Activated T-cell treated with anti-CD3 and anti-CD28 coated beads, Interleukin-2, amount 50 U/mL, for 1 hour (primary cell): ENCODE measurements around the gene PRKCA.

Experiments used
- DNase-seq: peaks from one replicate; pipeline ENCODE4 v3.0.0-alpha.2; 2020

PRKCA gene

DNA sequence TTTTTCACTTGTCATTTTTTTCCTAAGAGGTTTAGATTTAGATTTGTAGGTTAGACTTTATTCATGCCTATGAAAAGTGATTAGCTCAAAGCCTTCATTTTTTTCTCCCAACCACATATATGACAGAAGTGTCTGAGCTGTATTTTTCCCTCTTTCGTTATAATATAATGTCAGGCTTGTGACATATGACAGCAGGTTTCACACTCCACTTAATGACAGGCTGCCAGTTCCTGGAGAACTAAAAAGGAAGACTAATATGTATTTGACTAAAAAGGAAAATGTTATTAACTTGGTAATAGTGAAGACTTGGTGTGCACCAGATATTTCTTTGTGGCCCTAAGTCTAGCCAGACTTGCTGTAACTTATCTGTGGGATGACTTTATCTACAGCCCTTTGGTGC lies 331.8 kb downstream of the PRKCA start:
- no peak for DNase-seq

DNA sequence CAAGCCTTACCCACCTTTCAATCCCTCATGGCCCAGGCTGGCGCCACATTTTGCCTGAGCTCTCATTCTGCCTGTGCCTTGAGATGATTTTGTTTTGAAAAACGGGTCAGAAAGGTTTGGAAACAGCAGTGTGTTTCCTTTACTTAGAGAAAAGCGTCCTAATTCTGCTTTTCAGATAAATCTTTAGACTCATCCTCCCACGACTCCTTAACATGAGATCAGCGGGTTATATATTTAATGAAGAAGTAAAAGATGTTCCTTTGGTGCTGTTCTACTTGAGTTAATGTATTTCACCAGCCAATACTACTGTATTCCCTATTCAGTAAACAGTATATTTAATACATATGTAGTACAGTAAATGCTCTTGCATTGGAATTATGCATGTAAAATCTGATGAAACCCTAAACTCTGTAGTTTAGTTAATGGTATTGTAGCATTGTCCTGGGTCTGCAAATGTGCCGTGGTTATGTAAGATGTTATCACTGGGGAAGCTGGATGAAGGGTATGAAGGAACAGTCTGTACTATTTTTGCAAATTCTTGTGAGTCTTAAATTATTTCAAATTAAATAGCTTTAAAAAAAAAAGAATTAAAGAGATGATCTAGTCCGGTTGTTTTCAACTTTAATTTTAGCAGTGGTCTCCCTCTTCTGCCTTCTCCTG lies 333.1 kb downstream of the PRKCA start:
- DNase-seq = no peak

DNA sequence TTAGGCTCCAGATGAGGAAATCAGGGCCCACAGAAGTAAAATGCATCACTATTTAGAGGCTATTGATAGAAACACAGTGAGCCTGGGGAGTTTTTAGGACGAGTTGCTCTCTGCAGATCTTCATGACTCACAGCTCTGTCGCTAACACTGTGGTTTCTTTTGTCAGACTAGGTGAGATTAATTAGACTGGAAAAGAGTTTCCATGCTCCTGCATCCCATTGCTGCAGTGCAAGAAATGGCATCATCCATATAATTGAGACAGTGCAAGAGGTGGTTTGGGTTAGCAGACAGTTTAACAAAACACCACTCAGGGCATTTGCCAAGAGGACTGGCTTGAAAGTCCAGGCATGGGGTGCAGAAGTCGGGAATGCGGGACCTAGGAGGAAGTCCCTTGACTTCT lies 333.7 kb downstream of the PRKCA start:
- DNase-seq = no peak

DNA sequence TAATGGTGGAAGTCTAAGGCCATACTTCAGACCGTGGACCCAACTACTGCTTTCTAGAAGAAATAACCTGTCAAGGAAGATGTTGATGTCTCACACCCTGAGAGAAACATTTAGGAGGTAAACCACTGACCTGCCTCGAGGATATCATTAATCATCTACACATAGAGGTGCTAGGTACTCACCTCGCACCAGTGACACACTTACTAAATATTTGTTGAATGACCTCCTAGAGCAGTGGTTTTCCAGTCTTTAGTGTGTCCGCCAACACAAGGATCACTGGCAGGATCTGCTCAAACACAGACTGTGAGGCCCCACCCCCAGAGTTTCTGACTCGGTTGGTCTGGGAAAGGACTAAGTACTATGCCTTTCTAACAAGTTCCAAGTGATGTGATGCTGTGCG lies 335.1 kb downstream of the PRKCA start:
- no peak for DNase-seq

DNA sequence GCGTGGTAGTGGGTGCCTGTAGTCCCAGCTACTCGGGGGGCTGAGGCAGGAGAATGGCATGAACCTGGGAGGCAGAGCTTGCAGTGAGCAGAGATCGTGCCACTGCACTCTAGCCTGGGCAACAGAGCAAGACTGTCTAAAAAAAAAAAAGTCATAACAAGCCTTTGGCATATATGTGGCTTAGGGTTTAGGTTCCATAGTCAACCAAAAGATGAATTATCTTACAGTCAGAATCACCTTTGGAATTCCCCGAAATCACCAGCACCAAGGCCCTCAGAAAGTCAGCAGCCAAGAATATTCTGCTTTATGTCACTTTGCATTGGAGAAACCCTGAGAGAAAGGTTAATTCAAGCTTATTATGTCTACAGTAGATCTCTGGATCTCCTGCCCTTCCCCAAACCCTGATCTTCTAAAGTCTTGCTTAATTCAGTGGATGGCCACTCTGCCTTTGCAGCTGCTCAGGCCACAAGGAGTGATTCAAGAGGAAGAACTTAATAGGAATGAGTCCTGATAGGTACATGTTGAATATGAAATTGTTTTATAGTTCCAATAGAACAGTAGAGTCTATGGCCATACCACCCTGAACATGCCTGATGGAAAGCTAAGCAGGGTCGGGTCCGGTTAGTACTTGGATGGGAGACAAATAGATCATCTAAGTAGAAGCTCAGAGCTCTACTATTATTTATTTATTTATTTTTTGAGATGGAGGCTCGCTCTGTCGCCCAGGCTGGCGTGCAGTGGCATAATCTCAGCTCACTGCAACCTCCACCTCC lies 336.5 kb downstream of the PRKCA start:
- DNase-seq = no peak

DNA sequence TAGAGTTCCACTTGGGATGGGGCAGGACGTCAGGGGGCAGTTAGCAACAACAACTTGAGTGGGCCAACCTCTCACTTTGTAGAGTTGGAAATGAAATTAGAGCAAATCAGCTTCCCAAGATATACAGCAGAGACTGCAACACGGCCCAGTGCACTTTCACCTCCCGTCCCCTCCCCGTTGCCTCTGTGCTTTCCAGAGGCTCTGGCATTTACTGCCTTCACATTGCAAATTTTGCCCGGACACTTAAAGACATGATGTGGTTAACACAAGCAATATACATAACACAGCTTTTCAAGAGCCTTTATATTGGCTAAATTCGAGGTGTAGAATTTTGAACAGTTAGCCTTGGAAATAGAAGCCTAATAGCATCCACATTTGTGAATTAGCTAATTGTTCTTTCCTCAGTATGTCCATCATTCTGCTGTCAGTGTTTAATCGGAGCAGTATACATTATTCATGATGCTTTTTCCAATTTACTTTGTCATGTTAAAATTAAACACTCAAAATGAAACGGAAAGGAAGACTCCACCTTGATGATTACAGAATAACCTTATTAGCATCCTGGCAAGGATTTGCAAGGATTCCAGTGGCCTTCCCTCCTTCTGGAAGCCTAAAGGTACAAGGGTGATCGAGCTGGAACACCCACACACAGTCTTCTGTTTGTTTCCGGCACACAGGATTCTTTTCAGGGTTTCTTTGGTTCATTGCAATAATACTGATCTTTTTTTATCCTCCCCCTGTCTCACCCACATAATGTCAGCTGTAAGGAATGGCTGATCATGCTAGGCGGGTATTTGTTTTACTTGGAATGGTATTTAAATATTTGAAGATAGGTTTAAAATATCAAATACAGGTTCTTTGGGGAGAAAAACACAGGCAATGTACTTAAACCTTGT lies 341.6 kb downstream of the PRKCA start:
- no peak for DNase-seq

DNA sequence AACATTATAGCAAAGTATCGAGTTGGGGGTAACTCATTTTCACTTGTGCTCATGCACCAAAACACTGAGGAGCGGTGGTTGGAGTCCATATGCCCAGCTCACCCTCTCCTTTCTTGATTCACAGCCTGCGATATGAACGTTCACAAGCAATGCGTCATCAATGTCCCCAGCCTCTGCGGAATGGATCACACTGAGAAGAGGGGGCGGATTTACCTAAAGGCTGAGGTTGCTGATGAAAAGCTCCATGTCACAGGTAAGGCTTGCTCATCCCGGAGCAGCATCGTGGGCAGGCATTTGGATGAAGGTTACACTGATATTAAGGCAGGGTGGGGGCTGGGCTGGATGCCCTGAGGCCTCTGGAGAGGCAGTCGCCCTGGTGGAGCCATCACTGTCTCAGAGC lies 342.8 kb downstream of the PRKCA start:
- no peak for DNase-seq

DNA sequence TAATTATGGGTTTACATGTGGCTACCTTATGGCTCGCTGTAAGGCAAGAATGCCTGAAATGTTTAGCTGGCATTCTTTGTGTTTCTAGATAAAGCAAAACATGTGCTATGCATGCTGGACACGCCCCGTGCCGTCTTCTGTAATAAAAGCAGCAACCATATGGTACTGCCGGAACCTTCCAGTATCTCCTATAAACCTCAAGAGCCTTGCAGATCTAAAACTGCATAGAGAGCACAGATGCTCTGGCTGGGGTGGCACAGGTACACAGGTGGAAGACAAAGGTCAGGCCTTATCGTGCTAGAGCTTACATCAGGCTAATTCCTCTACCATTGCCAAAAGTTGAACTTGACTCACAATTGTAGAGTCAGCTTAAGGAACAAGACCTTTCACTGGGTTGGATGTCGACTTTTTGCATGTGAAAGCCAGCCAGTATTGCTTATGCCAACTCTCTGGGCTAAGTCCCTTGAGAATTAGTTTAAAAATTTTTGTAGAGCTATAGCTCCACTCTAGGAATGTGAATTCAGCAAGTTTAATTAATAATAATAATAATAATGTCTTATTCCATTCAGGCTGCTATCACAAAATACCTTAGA lies 345.1 kb downstream of the PRKCA start:
- DNase-seq = no peak

DNA sequence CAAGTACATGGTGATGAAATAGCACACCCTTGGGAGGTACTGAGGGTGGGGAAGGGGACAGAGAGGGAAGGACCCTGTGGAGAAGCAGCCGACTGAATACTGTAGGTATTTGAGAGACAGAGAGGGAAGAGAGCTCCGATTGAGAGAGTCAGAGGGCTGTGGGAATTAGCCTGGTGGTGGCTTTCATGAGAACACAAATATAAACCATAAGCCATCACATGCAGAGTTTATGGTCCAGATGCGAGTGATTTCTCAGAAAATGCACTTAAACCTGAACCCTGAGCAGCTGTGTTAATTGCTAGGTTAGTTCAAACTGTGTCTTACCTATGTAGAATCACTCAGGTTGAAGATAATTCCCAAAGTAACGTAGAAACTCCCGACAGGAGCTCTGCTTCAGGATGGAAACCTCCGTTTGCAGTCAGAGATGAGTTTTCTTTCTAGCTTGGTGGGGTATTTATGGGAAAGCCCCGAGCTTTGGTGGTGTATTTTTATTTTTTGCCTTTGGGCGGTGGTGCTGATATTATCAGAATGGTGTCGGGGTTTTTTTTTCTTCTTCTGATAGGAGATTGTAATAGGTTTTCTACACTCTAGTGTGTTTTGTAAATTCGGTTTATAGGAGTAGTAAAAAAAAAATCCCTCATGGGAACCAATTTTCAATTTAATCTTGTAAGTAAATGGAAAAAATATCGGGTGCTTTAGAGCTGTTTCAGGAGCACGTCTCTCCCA lies 347.6 kb downstream of the PRKCA start:
- no peak for DNase-seq

DNA sequence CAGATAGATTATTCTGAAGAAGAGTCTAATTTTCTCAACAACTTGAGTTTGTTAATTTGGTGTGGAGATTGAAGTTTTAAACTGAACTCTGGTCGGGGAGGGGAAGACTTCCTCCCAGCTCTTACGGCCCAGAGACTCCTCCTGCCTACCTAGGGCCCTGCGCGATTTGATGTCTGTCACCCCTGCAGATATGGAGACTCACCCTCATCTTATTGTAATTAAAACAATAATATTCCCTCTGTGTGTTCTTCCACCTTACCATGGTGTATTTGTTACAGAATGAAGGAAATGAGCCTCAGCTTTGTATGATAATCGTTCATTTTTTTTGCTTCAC lies 348.1 kb downstream of the PRKCA start:
- DNase-seq = no peak

DNA sequence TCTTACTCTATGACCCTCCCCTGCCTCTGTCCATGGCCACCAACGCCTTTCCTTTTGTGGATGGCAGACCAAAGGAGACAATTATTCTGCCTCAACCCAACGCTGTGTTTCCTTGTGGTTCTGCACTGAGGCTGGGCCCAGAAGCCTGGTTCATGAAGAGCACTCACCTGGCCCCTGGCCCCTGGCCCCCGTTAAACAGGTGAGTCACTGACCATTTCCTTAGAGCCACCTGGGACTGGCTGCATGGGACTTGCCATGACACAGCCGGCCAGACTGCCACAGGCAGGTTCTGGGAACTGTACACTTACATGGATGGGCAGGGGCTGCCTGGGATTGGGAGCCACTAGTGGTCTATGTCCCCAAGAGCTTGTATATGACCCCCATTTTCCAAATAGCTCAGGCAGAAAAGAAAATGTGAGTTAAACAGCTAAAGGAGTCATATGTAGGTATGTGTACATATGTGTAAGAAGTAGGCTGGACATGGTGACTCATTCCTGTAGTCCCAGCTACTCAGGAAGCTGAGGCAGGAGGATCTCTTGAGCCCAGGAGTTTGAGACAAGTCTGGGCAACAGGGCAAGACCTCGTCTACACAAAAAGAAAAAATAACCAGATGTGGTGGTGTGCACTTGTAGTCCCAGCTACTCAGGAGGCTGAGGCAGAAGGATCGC lies 350.6 kb downstream of the PRKCA start:
- DNase-seq = no peak

DNA sequence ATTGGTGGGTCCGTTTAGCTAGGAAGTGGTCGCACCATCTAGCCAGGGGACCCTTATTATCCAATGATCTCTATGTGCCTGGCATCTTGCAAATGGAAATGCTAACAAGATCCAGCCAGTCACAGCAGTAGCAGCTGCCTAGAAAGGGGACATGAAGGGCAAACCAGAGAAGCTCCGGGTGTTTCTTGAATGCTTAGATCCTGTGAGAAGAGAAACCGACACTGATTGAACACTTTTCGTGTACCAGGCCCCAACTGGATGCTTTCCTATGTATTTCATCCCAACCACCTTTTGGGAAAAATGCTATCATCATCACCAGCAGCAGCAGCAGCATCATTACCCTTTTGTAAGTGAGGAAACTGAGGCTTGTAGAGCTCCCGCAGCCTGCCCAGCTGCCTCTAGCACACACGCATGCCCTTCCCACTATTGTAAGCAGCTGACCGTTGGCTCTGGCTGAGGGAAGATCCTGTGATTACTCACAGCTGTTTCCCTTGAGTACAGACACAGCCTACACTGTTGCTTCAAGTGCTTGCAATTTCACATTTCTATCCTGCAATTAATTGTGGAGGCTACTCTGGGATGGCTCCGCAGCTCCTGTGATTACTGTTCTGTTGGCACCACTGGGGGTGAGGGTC lies 351.8 kb downstream of the PRKCA start:
- DNase-seq = no peak

DNA sequence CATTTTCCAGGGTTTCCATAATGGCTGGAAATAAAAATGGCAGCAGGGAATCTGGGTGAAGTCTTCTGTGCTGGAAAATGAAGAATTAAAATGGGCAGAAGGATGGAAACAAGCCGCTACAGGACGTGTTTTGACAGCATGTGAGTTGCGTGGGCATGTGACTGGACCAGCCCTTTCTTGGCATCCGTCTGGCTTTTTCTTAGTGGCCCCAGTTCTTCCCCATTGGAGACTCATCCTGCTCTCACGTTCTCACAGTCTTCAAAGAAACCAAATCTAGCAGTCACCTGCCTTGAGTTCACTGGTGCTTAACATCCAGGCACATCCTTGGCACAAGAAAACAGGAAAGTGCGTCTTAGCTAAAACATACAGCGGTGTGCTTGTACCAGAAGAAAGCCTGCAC lies 352.4 kb downstream of the PRKCA start:
- DNase-seq = no peak

DNA sequence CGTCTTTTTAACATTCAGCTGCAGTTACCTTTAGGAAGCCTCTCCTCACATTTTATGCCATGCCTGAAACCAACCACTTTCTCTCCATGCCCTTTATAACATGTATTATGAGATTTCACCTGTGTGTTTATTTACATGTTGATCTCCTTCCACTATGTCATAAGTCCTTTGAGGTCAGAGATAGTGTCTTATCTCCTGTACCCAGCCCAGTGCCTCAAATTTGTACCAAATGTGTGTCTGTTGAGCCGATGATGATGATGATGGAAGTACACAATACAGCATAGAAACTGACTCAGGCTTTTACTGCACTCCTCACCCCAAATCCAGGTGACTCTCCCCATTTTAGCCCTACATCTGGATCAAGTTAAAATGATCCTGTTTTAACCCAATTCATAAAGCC lies 353.0 kb downstream of the PRKCA start:
- no peak for DNase-seq

DNA sequence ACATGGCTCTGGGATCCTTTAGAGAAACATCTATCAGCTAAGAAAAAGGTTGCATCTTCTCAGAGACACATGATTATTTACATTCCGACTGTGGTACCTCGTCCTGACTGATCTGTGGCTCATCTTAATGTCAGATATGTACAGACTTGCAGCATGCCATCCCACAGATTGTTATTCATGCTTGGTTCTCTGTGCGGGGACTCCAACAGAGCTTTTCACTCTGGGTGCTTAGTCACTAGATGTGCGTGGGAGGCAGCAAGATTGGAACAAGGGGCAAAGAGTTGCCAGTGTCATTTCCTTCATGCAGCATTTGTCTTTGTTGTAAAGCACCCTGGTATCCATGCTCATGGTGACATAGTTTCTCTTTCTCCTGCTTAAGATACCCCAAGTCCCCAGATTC lies 353.4 kb downstream of the PRKCA start:
- no peak for DNase-seq

DNA sequence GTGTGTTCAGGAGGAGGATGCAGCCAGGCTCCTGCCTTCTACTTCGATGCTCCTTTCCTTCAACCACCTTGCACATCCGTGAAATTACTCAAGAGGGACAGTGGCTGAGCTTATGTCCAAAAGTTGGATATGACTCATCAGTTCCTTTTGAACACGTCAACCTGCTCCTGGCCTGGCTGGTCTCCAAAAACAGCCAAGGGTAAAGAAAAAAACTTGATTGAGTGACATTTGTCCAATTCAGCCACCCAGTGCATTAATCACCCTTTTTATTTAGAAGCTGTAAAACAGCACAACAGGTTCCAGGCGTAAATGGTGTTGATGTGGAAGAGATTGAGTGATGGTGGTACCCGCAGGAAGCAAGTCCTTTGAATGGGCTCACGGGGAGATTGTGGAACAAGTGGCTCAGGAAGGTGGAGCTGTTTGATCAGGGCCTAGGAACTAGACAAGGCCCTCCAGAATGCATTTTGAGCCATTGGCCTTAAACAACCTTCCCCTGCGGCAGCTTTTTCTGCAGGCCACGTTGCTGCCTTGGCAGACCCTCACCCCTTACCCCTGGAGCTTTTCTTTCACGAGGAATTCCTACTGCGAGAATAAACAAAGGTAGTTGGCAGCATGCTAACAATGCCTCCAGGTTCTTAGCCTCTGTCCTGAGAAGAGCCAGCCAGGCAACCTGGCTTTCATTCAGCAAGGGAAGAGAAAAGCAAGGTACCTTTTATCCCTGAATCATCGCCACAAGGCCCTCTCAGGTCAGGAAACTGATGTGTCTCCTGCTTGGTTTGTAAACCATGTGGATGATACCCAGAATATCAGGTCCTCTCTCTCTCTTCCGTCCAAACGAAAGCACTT lies 359.2 kb downstream of the PRKCA start:
- DNase-seq = no peak

DNA sequence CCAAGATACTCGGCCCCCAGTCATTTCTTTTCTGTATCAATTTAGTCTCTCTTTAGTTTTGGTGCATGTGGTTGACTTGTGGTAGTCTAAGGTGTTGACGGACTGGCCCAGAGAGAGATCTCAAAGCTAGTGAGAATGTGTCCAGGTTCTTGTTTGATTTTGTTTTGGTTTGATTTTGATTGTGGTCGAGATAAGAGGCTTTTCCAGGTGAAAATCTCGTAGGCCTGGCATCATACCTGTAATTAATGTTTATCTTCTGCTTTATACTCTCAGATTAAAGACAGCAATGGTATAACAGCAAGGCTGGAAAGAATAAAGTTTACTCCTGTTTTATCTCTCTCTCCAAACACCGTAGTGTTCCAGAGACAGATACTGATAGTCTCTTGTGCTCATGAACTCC lies 360.1 kb downstream of the PRKCA start:
- no peak for DNase-seq

DNA sequence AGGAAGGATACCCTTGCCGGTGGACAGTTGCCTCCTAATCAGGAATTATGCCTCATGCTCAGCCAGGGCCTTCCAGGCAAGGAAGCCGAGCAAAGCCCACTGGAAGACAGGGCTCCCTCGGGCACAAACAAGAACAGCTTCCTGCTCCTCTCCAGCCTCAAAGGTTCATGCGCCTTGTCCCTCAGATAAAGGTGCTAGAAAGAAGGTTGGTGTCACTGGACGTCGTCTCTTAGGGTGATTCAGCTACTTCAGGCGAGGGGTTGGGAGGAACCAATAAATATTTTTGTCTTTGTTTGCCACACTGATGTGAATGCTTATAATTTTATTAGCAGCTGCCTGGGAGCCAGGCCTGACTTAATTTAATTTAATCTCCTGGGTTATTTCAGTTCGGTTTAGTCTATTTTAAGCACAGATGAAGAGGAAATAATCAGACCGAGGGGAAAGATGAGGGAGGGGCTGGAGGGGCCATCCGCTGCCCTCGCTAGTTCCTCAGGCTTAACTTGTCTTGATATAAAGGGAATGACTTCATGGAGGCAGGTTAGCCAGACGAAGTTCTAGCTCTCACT lies 360.7 kb downstream of the PRKCA start:
- DNase-seq = no peak

DNA sequence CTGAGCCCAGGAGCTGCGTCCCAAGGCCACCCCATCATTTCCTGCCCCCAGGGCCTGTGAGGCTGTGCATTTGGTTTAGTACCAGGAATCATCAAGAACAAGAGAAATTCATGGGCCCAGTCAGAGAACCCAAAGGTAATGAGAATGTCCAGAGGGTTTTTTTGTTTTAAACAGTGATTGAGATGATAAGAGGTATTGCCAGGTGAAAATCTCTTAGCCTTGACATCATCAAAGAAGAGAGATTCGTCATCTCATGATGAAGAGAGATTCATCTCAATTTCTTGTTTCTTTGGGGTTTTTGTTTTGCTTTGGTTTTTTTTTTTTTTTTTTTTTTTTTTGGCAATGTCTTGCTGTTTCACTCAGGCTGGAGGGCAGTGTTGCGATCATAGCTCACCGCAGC lies 361.9 kb downstream of the PRKCA start:
- DNase-seq = no peak

DNA sequence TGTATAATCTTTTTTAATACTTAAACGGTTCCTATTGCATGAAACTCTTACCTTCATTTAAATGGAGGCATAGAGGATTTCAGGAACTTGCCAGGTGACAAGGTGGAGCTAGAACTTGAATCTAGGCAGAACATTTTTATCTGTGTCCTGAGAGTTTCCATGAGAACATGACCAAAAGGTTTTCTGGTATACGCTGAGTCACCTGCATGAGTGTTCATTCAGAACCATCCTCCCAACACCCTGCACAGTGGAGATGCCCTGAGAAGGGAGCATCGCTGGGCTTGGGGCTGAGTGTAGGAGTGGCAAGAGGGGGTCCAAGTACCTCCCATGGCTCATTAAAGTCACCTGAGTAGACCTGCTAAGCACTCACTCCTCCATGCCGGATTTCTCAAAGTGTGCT lies 362.8 kb downstream of the PRKCA start:
- no peak for DNase-seq
